ENCODE data around the gene CTBP1. TPM values are rescaled to one million over a fixed set of nuclear protein-coding genes. Genes with fewer than 3 reads are reported as not detected.
A peak's percentile ranks its signal among the peaks of the same experiment; 100 is the strongest.

The CTBP1 gene
- total RNA-seq, 2 donors from 2014 or later, result 164 to 184 TPM

DNA sequence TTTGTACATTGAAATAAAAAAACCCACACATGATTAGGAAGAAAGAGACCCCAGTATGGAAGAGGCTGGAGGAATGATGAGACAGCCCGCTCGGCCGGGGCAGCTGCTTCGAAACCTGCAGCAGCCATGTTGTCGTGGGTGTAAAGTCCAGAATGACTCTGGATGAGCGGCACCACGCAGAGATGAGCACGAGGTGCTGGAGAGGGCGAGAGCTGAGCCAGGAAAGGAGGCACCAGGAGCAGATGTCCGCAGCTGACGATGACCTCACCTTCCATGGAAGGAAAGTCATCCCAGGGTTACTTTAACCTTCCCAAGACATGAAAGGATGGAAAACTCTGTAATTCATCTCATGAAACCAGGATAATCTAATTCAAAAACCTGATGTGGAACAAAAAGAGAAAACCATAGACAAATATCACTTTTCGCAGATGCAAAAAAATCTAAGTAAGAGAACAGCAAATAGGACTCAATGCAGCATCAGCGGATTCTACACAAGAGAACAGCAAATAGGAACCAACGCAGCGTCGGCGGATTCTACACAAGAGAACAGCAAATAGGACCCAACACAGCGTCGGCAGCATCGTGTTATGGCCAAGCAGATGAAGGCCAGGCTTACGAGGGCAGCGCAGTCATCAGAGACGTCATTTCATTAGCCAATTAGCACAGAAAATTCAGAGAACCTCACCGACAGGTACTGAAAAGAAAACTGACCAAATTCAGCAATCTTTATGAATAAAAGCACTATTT lies 50.7 kb downstream of the CTBP1 start:
- peaks cover 18% of the 10 kb centered on the region for H3K4me1 Mint-ChIP-seq
- no peaks in the 10 kb centered on the region for H3K9me3 ChIP-seq (ENCODE audit: control insufficient read depth, low read length, poor library complexity, severe bottlenecking)
- H3K27ac Mint-ChIP-seq, result peak overlapping the region; percentile 37
- H3K4me3 Mint-ChIP-seq, result peak overlapping the region; percentile 60
- H3K36me3 Mint-ChIP-seq (ENCODE audit: low read depth), result no peaks in the 10 kb centered on the region
- H3K27me3 Mint-ChIP-seq, result no peaks in the 10 kb centered on the region
- DNase-seq, result no peak
- ATAC-seq, result no peak

GRCh38 chr4:1196421-1197183 lies 52.3 kb downstream of the CTBP1 start:
- no peaks in the 10 kb centered on the region for H3K36me3 Mint-ChIP-seq (ENCODE audit: low read depth)
- ATAC-seq (no peak), DNase-seq (no peak)
- no peaks in the 10 kb centered on the region for H3K27me3 Mint-ChIP-seq
- peaks cover 7% of the 10 kb centered on the region for H3K4me1 Mint-ChIP-seq
- no peak overlapping the region for H3K4me3 Mint-ChIP-seq
- no peak overlapping the region for H3K27ac Mint-ChIP-seq
- H3K9me3 ChIP-seq (ENCODE audit: control insufficient read depth, low read length, poor library complexity, severe bottlenecking), result no peaks in the 10 kb centered on the region

- DNase-seq (no peak), ATAC-seq (no peak)
- Mint-ChIP-seq H3K36me3 (ENCODE audit: low read depth) (no peaks in the 10 kb centered on the region), H3K4me3 (no peak overlapping the region), H3K27me3 (no peaks in the 10 kb centered on the region), H3K4me1 (peaks cover 4% of the 10 kb centered on the region), H3K27ac (no peak overlapping the region)
- no peaks in the 10 kb centered on the region for H3K9me3 ChIP-seq (ENCODE audit: control insufficient read depth, low read length, poor library complexity, severe bottlenecking)
Measured at GRCh38 chr4:1195891-1196401, 53.0 kb downstream of the CTBP1 start.

DNA sequence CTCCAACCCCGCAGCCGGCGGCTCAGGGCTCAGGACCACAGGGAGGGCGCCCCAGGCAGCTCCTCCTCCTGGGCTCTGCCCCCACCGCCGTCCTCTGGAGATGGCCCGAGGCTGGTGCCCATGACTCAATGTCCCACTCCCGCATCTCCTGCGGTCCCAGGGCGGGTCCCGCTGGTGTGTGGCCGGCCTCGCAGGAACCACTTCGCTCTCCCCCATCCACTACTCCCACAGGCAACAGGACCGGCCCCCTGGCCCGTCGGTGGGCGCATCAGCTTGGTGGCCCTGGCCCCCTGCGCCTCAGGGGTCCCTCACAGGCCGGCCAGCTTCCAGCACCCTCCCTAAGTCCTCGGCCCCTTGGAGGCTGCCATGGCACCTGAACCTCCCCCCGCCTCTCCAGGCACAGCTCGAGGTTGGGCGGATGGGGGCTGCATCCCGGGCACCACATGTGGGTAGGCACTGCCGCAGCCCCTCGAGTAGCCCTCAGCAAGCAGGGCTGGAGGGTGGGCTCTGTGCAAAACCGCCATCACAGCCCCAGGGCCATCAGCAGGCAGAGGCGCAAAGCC lies 53.7 kb downstream of the CTBP1 start:
- no peak for DNase-seq
- no peak overlapping the region for H3K4me3 Mint-ChIP-seq
- no peak overlapping the region for H3K27ac Mint-ChIP-seq
- no peaks in the 10 kb centered on the region for H3K27me3 Mint-ChIP-seq
- ATAC-seq, result no peak
- no peaks in the 10 kb centered on the region for H3K9me3 ChIP-seq (ENCODE audit: control insufficient read depth, low read length, poor library complexity, severe bottlenecking)
- H3K4me1 Mint-ChIP-seq, result peaks cover 4% of the 10 kb centered on the region
- no peaks in the 10 kb centered on the region for H3K36me3 Mint-ChIP-seq (ENCODE audit: low read depth)

GRCh38 chr4:1194010-1194900 lies 54.7 kb downstream of the CTBP1 start:
- Mint-ChIP-seq H3K4me3 (no peak overlapping the region), H3K4me1 (peaks cover 4% of the 10 kb centered on the region), H3K27me3 (no peaks in the 10 kb centered on the region), H3K36me3 (ENCODE audit: low read depth) (no peaks in the 10 kb centered on the region), H3K27ac (no peak overlapping the region)
- no peaks in the 10 kb centered on the region for H3K9me3 ChIP-seq (ENCODE audit: control insufficient read depth, low read length, poor library complexity, severe bottlenecking)
- ATAC-seq (no peak), DNase-seq (peak in 1 of 3 donors; percentile 7)

DNA sequence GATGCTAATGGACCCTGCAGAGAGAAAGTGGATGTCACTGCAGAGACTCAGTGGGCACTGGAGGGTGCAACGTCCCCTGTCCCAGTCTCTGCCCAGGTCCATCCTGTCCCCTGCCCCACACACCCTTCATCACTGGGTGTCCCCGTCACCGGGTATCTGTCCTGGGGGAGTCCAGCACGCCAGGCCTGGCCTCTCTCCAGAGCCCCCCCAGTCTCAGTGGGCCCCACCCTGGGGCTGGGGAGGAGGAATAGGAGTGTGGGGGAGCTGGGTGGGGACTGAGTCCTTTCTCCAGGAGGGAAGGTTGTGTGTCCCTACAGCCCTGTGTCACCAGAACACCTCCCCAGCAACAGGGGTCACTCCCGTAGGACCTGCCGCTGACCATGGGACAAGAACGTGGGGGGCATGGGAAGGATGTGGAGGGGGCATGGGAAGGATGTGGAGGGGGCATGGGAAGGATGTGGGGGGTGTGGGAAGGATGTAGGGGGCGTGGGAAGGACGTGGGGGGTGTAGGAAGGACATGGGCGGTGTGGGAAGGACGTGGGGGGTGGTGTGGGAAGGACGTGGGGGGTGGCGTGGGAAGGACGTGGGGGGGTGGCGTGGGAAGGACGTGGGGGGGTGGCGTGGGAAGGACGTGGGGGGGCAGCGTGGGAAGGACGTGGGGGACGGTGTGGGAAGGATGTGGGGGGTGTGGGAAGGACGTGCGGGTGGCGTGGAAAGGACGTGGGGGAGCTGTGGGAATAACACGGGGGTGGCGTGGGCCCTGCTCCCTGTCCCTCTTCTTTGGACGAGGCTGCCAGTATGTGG lies 55.5 kb downstream of the CTBP1 start:
- H3K9me3 ChIP-seq (ENCODE audit: control insufficient read depth, low read length, poor library complexity, severe bottlenecking), result no peaks in the 10 kb centered on the region
- no peaks in the 10 kb centered on the region for H3K27me3 Mint-ChIP-seq
- DNase-seq (no peak), ATAC-seq (no peak)
- H3K36me3 Mint-ChIP-seq (ENCODE audit: low read depth), result peaks cover 2% of the 10 kb centered on the region
- no peak overlapping the region for H3K27ac Mint-ChIP-seq
- H3K4me1 Mint-ChIP-seq, result peaks cover 7% of the 10 kb centered on the region
- no peak overlapping the region for H3K4me3 Mint-ChIP-seq

DNA sequence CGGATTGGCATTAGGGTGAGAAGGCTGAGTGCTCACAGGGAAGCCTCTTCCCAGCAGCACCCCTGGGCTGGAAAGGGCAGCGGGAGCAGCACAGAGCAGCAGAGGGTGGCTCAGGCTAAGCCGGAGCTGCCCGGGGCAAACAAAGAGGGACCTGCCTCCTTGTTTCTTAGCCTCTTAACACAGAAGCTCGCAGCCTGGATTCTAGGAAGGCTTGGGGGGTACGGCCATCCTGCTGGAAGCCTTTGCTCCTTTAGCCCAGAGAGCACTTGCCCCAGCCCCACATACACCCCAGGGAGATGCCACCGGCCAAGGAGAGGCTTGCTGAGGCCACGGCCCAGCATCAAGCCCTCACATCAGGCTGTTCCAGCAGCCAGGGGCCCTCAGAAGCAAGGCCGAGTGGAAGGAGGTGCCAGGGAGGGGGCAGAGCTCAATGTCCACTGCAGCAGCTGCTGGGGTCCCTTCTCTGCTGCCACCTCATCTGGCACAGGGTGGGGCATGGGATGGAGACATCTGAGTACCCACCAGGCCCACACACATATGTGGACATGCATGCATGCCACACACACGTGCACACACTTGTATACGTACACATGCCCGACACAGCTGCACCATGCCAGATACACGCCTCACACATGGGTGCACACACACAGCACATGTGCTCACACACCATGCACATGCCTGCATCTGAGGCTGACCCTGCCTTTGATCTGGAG lies 56.3 kb downstream of the CTBP1 start:
- H3K27me3 Mint-ChIP-seq, result no peaks in the 10 kb centered on the region
- no peak overlapping the region for H3K4me3 Mint-ChIP-seq
- no peaks in the 10 kb centered on the region for H3K9me3 ChIP-seq (ENCODE audit: control insufficient read depth, low read length, poor library complexity, severe bottlenecking)
- DNase-seq, result no peak
- H3K4me1 Mint-ChIP-seq, result peaks cover 5% of the 10 kb centered on the region
- H3K36me3 Mint-ChIP-seq (ENCODE audit: low read depth), result peaks cover 2% of the 10 kb centered on the region
- ATAC-seq, result no peak
- no peak overlapping the region for H3K27ac Mint-ChIP-seq

DNA sequence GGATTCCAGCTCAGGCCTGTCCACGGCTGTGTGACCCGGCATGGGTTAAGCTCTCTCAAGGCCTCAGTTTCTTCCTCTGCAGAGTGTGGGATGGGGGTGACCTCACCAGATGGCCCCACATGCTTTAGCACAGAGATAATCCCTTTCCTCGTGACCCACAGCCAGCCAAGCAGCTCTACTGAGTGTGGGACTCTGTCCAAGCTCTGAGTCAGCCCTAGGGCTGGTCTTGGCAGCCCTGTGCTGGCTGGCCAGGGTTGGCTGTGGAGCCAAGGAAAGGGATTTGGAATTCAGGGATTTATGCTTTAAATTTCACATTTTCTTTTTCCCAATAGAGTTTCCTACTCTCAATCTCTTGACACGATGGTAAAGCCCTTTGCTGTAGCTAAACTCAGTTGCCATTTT lies 56.8 kb downstream of the CTBP1 start:
- H3K27me3 Mint-ChIP-seq, result no peaks in the 10 kb centered on the region
- H3K27ac Mint-ChIP-seq, result no peak overlapping the region
- H3K36me3 Mint-ChIP-seq (ENCODE audit: low read depth), result peaks cover 2% of the 10 kb centered on the region
- peaks cover 5% of the 10 kb centered on the region for H3K4me1 Mint-ChIP-seq
- H3K4me3 Mint-ChIP-seq, result no peak overlapping the region
- no peaks in the 10 kb centered on the region for H3K9me3 ChIP-seq (ENCODE audit: control insufficient read depth, low read length, poor library complexity, severe bottlenecking)
- no peak for DNase-seq
- no peak for ATAC-seq

- no peaks in the 10 kb centered on the region for H3K9me3 ChIP-seq (ENCODE audit: control insufficient read depth, low read length, poor library complexity, severe bottlenecking)
- no peak overlapping the region for H3K4me3 Mint-ChIP-seq
- peaks cover 2% of the 10 kb centered on the region for H3K36me3 Mint-ChIP-seq (ENCODE audit: low read depth)
- H3K27me3 Mint-ChIP-seq, result no peaks in the 10 kb centered on the region
- no peak overlapping the region for H3K27ac Mint-ChIP-seq
- ATAC-seq, result no peak
- no peak for DNase-seq
- H3K4me1 Mint-ChIP-seq, result peaks cover 7% of the 10 kb centered on the region
Measured at GRCh38 chr4:1191621-1192020, 57.3 kb downstream of the CTBP1 start.

- no peak overlapping the region for H3K4me3 Mint-ChIP-seq
- no peaks in the 10 kb centered on the region for H3K9me3 ChIP-seq (ENCODE audit: control insufficient read depth, low read length, poor library complexity, severe bottlenecking)
- peaks cover 11% of the 10 kb centered on the region for H3K4me1 Mint-ChIP-seq
- H3K27me3 Mint-ChIP-seq, result no peaks in the 10 kb centered on the region
- DNase-seq, result no peak
- peak; percentile 90 for ATAC-seq
- H3K36me3 Mint-ChIP-seq (ENCODE audit: low read depth), result peaks cover 2% of the 10 kb centered on the region
- peak overlapping the region; percentile 29 for H3K27ac Mint-ChIP-seq
Measured at GRCh38 chr4:1187182-1187581, 61.7 kb downstream of the CTBP1 start.

GRCh38 chr4:1183985-1184773 lies 64.8 kb downstream of the CTBP1 start:
- no peak for DNase-seq
- no peak overlapping the region for H3K27ac Mint-ChIP-seq

More at GRCh38 chr4:1183985-1184773, 64.8 kb downstream of the CTBP1 start:
- peaks cover 4% of the 10 kb centered on the region for H3K9me3 ChIP-seq (ENCODE audit: control insufficient read depth, low read length, poor library complexity, severe bottlenecking)
- peaks cover 2% of the 10 kb centered on the region for H3K36me3 Mint-ChIP-seq (ENCODE audit: low read depth)
- no peaks in the 10 kb centered on the region for H3K27me3 Mint-ChIP-seq
- H3K4me3 Mint-ChIP-seq, result peak overlapping the region; percentile 41
- peak; percentile 47 for ATAC-seq
- peaks cover 11% of the 10 kb centered on the region for H3K4me1 Mint-ChIP-seq
